Measurements from ENCODE around the gene CA10.

- no peak for TF ChIP-seq CTCF (conservative IDR thresholded peaks at IDR 0.05 in 1 of 2, IDR thresholded peaks at IDR 0.05 in 1 of 2; ENCODE audit: low read depth in 1 of 2, low read length in 2 of 2)
- no peak for TF ChIP-seq EZH2 (IDR thresholded peaks at IDR 0.05; ENCODE audit: low read length, missing control alignments)
Observed at GRCh38 chr17:51799981-51800380, 358.5 kb downstream of the CA10 start.
